IPS-15b (cell line): ENCODE data around the gene SPATA16.

Source experiments
- H3K27me3 ChIP-seq: one replicate; pipeline ENCODE4 v1.6.1; 2013; ENCODE audit warnings: low read length; ENCODE audit not compliant: control insufficient read depth, insufficient read depth
- H3K36me3 ChIP-seq: one replicate; pipeline ENCODE4 v1.6.1; 2013; ENCODE audit warnings: low read length; ENCODE audit not compliant: control insufficient read depth, insufficient read depth
- H3K4me1 ChIP-seq: one replicate; pipeline ENCODE4 v1.6.1; 2013; ENCODE audit warnings: mild to moderate bottlenecking, low read length; ENCODE audit not compliant: control insufficient read depth, insufficient read depth
- H3K4me3 ChIP-seq: one replicate; pipeline ENCODE4 v1.5.1; 2013; ENCODE audit warnings: low read depth, low read length
- H3K9ac ChIP-seq: one replicate; pipeline ENCODE4 v1.6.1; 2013; ENCODE audit warnings: low read depth, mild to moderate bottlenecking, low read length
- H3K9me3 ChIP-seq: one replicate; pipeline ENCODE4 v1.6.1; 2013; ENCODE audit warnings: mild to moderate bottlenecking, low read length; ENCODE audit not compliant: control insufficient read depth, insufficient read depth

Gene SPATA16

GRCh38 chr3:172931746-172932285, 209.2 kb downstream of the SPATA16 start:
- Histone ChIP-seq H3K36me3 (no peaks in the 10 kb centered on the region), H3K9ac (no peak overlapping the region), H3K4me1 (no peaks in the 10 kb centered on the region), H3K4me3 (no peak overlapping the region), H3K9me3 (no peaks in the 10 kb centered on the region), H3K27me3 (no peaks in the 10 kb centered on the region)

GRCh38 chr3:172929451-172929850, 211.6 kb downstream of the SPATA16 start:
- Histone ChIP-seq H3K9ac (no peak overlapping the region), H3K4me1 (no peaks in the 10 kb centered on the region), H3K36me3 (no peaks in the 10 kb centered on the region), H3K27me3 (no peaks in the 10 kb centered on the region), H3K4me3 (no peak overlapping the region), H3K9me3 (no peaks in the 10 kb centered on the region)

- Histone ChIP-seq H3K27me3 (no peaks in the 10 kb centered on the region), H3K4me3 (no peak overlapping the region), H3K9ac (no peak overlapping the region), H3K36me3 (no peaks in the 10 kb centered on the region), H3K4me1 (no peaks in the 10 kb centered on the region), H3K9me3 (no peaks in the 10 kb centered on the region)
Observed at GRCh38 chr3:172924546-172924945, 216.5 kb downstream of the SPATA16 start.

GRCh38 chr3:172919297-172919683, 221.7 kb downstream of the SPATA16 start:
- H3K36me3 ChIP-seq: no peaks in the 10 kb centered on the region
- no peaks in the 10 kb centered on the region for H3K4me1 ChIP-seq
- H3K9me3 ChIP-seq: no peaks in the 10 kb centered on the region
- no peaks in the 10 kb centered on the region for H3K27me3 ChIP-seq
- no peak overlapping the region for H3K4me3 ChIP-seq
- H3K9ac ChIP-seq: no peak overlapping the region

GRCh38 chr3:172918568-172919296, 222.3 kb downstream of the SPATA16 start:
- Histone ChIP-seq H3K36me3 (no peaks in the 10 kb centered on the region), H3K9me3 (no peaks in the 10 kb centered on the region), H3K9ac (no peak overlapping the region), H3K27me3 (no peaks in the 10 kb centered on the region), H3K4me1 (no peaks in the 10 kb centered on the region), H3K4me3 (no peak overlapping the region)

- no peak overlapping the region for H3K9ac ChIP-seq
- H3K9me3 ChIP-seq: no peaks in the 10 kb centered on the region
- H3K4me1 ChIP-seq: no peaks in the 10 kb centered on the region
- H3K27me3 ChIP-seq: no peaks in the 10 kb centered on the region
- H3K36me3 ChIP-seq: no peaks in the 10 kb centered on the region
- no peak overlapping the region for H3K4me3 ChIP-seq
Observed at GRCh38 chr3:172918165-172918564, 222.9 kb downstream of the SPATA16 start.

- Histone ChIP-seq H3K9me3 (no peaks in the 10 kb centered on the region), H3K4me1 (no peaks in the 10 kb centered on the region), H3K4me3 (no peak overlapping the region), H3K27me3 (no peaks in the 10 kb centered on the region), H3K36me3 (no peaks in the 10 kb centered on the region), H3K9ac (no peak overlapping the region)
Observed at GRCh38 chr3:172915911-172916514, 225.0 kb downstream of the SPATA16 start.

GRCh38 chr3:172914854-172915253, 226.2 kb downstream of the SPATA16 start:
- Histone ChIP-seq H3K27me3 (no peaks in the 10 kb centered on the region), H3K4me1 (no peaks in the 10 kb centered on the region), H3K9ac (no peak overlapping the region), H3K36me3 (no peaks in the 10 kb centered on the region), H3K9me3 (no peaks in the 10 kb centered on the region), H3K4me3 (no peak overlapping the region)

GRCh38 chr3:172913911-172914655, 227.0 kb downstream of the SPATA16 start:
- no peak overlapping the region for H3K4me3 ChIP-seq
- H3K27me3 ChIP-seq: no peaks in the 10 kb centered on the region
- H3K9me3 ChIP-seq: no peaks in the 10 kb centered on the region
- H3K36me3 ChIP-seq: no peaks in the 10 kb centered on the region
- H3K4me1 ChIP-seq: no peaks in the 10 kb centered on the region
- no peak overlapping the region for H3K9ac ChIP-seq

- H3K4me1 ChIP-seq: no peaks in the 10 kb centered on the region
- H3K9me3 ChIP-seq: no peaks in the 10 kb centered on the region
- H3K27me3 ChIP-seq: no peaks in the 10 kb centered on the region
- H3K36me3 ChIP-seq: no peaks in the 10 kb centered on the region
- no peak overlapping the region for H3K9ac ChIP-seq
- H3K4me3 ChIP-seq: no peak overlapping the region
Observed at GRCh38 chr3:172911142-172911541, 229.9 kb downstream of the SPATA16 start.

- Histone ChIP-seq H3K36me3 (no peaks in the 10 kb centered on the region), H3K9me3 (no peaks in the 10 kb centered on the region), H3K27me3 (no peaks in the 10 kb centered on the region), H3K4me1 (peaks cover 8% of the 10 kb centered on the region), H3K9ac (no peak overlapping the region), H3K4me3 (no peak overlapping the region)
Observed at GRCh38 chr3:172908771-172909270, 232.2 kb downstream of the SPATA16 start.
